NCI-H748 (cell line): ENCODE results near the gene CRACDL.

Source experiments
- DNase-seq: peaks from one replicate; lab custom pipeline; 2025; ENCODE audit not compliant: unreplicated experiment; lab: John Stamatoyannopoulos, UW

CRACDL gene, protein sequence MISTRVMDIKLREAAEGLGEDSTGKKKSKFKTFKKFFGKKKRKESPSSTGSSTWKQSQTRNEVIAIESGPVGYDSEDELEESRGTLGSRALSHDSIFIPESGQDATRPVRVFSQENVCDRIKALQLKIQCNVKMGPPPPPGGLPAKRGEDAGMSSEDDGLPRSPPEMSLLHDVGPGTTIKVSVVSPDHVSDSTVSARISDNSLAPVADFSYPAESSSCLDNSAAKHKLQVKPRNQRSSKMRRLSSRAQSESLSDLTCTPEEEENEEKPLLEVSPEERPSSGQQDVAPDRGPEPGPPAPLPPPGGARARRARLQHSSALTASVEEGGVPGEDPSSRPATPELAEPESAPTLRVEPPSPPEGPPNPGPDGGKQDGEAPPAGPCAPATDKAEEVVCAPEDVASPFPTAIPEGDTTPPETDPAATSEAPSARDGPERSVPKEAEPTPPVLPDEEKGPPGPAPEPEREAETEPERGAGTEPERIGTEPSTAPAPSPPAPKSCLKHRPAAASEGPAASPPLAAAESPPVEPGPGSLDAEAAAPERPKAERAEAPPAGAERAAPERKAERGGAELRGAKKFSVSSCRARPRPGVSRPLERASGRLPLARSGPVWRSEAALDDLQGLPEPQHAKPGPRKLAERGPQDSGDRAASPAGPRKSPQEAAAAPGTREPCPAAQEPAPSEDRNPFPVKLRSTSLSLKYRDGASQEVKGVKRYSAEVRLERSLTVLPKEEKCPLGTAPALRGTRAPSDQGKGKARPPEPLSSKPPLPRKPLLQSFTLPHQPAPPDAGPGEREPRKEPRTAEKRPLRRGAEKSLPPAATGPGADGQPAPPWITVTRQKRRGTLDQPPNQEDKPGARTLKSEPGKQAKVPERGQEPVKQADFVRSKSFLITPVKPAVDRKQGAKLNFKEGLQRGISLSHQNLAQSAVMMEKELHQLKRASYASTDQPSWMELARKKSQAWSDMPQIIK

DNA sequence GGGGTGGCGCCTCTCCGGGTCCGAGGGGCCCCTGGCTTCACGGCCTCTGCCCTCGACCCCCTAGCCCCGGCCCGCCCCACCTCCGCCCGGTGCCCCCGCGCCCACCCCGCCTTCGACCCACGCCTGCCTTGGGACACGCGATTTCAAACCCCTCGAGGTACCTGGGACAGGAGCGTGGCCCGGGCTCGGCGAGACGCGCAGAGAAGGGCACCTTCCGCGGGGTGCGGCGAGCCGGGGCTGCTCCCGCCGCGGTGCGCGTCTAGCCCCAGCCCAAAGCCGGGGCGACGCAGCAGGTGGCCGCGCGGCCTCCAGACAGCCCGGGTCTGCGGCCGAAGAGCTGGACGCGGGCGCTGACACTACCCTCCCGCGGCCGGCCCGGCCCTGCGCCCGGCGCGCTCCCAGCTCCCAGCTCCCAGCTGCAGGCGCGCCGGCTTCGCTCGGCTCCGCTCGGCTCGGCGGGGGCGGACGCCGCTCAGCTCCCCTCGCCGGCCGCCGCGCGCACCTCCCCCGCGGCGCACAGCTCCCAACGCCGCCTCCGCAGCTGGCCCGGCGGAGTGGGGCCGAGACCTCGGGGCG is at the start of gene CRACDL:
Gene CRACDL, minus strand, starts transcription at position 449 of the 576 bp plus-strand sequence. CDS start 89,425 bp downstream, outside the sequence.
- DNase-seq = peak; percentile 53

DNA sequence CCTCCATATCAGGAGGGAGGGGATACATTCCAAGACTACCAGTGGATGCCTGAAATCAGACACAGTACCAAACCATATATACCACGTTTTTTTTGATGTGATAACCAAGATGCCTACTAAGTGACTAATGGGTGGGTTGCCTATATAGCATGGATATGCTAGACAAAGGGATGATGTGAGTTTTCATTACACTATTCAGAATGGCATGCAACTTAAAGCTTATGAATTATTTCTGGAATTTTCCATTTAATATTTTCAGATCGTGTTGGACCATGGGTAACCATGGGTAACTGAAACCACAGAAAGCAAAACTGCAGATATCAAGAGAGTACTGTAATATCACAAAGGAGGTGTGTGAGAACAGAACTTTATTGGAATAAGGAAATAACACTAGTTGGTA is 39.6 kb upstream of the CRACDL start:
- DNase-seq = no peak

DNA sequence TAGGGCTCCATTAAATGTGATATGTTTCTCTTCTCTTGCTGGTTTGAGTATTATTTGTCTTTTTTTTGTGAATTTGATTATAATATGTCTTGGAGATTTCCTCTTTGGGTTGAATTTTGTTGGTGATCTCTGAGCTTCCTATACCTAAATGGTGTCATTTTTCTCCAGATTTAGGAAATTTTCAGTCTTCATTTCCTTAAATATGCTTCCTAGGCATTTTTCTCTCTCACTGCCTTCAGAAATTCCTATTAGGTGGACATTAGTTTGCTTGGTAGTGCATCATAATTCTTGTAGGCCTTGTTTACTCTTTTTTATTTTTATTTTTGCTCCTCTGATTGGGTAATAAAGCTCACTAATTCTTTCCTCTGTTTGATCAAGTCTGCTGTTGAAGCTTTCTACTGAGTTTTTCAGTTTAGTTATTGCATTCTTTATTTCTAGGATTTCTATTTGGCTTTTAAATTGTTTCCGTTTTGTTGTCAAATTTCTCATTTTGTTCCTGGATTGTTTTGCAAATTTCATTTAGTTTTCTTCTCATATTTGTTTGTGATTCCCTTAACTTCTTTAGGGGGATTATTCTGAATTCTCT is 36.6 kb upstream of the CRACDL start:
- DNase-seq = no peak

DNA sequence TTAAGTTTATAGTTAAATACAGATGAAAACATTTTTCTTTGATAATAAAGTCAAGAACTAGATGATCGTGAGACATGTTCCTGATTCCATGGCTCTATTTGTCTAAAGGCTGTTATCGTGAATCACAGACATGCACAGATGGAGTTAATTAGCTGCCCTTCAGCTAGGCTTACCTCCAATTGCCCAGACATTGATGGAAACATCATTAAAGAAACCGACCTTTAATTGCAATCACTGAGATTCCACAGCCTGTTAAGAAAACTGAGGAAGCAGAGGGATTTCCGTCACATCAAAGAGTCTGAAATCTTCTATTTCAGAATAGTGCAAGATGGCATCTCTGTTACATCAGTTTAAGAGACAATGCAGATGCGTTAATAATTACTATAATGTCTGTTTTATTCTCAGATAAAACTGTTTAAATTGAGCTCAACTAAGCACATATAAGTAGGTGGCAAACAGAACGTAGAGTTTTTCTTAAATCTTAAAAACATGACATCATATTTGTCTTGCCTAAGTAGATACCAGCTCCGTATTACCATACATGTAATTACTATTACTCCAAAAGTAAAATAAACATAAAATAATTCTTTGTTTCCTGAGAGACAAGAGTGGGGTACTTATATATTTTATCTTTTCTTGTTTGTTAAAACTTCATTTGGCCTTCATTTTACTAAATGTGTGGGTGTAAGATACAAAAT is 23.9 kb upstream of the CRACDL start:
- no peak for DNase-seq

DNA sequence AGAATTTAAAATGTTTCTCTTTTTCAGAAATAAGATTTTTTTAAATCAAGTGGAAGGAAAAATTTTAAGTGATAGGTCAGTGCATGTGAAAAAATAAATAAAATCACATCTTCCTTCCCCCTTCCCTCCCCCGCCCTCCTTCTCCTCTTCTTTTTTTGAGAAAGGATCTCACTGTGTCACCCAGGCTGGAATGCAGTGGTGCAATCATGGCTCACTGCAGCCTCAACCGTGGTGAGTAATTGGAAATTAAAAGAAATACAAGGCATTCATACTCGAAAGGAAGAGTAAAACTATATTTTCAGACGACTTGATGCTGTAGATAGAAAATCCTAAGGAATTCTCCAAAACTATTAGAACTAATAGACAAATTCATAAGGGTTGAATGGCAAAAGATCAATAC is 16.9 kb upstream of the CRACDL start:
- DNase-seq = no peak

DNA sequence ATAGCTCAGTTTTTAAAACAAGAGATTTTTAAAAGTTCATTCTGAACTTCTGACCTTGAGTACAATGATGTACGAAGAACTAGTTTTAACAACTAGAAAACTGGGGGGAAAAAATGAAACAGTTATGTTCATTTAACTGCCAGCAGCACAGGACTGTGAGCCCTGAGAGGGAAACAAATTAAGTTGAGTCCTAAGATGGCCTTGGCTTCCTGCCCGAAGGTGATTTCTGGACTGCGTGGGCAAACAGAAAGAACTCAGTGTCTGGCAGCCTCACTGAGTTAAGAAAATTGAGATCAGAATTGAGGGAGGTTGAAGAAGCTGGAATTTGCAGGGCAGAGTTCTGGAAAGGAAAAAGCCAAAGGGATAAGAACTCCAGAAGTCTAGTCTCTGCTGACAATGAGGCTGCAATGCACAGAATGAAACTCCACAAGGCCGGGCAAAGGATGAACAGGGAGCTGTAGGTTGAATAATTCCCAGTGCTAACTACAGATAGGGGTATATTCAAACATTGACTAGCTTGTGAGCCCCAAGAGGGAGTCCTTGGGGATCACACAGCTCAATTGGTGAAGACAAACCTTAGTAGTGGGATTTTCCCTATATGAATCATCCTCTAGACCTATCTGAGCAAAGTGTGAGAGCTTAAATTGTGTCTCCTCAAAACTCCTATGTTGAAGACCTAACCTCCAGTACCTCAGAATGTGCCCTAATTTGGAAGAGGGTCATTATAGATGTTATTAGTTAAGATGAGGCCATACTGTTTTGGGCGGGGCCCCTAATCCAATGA is 13.1 kb upstream of the CRACDL start:
- DNase-seq = no peak

DNA sequence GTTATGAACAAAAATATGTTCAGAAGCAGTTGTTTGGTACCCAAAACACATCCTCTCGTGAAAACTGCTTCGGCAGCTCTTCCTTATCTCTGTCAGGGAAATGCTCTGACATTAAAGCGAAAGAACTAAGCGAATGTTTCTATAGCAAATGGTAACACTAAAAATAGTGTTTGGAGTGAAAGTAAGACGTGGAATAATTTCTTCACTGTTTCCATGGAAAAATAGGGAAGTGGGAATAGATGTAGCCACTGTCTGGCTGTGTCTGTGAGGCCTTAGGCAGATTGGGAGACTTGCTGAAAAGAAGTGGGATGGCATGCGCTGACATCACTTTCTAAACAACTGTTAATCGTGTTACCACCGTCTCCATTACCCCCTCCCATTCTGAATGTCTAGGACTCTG is 11.5 kb upstream of the CRACDL start:
- no peak for DNase-seq

DNA sequence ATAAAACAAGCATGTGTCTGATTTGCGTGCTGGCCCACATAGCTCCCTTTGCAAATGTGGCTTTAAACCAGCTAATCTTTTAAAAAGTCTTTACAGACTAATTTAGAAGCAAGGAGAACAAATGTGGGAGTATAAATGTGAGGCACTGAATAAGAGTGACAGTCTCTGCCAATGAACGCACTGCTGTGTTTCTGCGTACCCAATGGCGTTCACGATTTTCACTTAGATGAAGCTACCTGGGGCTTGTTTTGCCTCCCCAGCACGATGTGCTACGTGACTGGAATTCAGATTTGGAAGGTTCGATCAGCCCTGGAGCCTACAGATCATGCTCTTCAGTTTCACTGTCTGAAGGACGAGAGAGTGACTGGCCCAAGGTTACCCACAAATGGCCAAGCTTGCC is 10.8 kb upstream of the CRACDL start:
- DNase-seq = no peak

DNA sequence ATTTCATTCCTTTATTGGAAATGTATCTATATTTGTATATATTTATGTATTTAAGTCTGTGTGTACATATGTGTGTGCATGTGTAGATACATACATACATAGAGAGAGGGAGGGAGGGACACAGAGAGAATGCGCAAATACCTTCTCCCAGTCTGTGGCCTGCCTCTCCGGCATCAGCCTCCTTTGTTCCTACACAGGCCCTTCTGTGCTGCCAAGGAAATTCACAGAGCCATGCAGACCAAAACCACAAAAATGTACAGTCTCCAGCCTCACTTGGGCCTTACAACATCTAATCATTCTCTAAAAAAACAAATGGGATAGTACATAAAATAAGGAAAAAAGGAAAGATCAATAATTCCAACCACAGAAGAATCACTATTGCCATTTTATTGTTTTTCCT is 8.8 kb upstream of the CRACDL start:
- no peak for DNase-seq

DNA sequence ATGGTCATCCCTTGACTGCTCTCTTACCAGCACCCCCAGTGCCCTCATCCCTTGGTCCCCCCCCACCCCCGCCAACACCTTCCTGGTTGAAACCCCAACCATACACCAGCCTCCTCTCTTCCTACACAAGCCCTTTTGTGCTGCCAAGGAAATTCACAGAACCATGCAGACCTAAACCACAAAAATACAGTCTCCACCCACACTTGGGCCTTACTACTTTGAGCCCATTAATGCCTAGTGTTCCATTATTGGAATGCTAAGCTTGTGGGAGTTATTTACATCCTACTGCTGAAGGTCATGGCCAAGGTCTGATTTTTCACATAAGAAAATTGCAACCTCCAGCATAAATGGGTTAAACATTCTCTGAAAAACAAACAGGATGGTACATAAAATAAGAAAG is 4.1 kb upstream of the CRACDL start:
- DNase-seq = no peak

DNA sequence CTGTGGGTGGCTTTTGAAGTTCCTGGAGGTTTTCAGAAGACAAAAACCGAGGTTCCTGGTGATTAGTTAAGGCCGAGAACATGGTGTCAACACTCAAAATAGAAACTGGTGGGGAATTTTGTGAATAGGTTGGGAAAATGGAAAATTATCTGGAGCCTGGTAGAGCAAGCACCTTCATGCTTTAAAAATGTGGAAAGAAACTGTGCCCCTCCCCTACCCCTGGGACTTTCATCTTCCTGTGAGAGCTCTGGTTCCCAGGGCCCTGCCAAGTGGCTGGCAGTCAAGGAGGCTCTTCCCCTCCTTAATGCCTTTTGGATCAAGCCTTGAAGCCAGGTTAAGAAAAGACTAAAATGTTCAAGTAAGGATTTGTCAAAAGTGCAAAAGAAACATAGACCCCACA is 1.9 kb upstream of the CRACDL start:
- DNase-seq = no peak

DNA sequence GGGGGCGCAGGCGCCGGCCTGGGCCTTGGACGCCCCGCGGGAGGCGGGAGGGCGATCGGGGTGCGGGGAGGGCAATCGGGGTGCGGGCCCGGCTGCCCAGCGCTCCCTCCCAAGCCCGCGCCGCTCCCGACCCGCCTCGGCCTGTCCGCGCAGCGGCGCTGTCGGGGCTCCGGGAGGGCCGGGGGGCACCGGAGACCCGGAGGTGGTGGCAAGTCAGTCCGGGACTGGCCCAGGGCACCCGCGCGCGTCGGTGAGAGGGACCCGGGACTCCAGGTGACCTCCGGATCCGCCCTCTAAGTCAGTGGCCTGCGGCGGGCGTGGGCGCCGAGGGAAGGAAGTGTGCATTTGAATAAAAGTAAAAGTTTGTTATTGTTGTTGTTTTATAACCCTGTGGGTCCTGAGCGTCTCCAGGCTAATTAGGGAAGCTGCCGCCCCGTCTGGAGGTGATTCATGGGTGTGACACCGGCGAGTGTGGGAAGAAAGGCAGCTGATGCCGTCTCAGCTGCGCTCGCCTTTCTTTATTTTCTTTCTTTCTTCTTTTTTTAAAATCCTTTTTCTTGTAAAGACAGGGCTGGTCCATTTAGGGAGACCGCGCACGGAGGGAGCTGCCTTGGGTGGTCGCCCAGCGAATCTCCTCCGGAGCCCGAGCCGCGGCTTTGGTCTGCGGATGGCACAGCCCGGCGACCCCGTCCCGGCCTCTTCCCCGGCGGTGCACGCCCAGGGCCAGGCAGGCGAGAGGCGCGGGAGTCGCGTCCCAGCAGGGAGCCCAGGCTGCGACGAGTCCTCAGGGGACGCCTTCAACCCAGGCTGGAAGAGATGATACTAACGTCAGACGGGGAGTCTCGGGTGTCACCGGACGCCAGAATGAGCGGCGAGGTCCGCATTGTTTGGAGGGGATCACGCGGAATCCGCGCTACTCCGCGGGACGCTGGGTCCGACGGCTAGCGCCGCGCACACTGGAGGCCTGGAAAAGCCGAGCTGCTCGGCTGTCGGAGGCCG is 627 bp upstream of the CRACDL start:
- peak; percentile 58 for DNase-seq

DNA sequence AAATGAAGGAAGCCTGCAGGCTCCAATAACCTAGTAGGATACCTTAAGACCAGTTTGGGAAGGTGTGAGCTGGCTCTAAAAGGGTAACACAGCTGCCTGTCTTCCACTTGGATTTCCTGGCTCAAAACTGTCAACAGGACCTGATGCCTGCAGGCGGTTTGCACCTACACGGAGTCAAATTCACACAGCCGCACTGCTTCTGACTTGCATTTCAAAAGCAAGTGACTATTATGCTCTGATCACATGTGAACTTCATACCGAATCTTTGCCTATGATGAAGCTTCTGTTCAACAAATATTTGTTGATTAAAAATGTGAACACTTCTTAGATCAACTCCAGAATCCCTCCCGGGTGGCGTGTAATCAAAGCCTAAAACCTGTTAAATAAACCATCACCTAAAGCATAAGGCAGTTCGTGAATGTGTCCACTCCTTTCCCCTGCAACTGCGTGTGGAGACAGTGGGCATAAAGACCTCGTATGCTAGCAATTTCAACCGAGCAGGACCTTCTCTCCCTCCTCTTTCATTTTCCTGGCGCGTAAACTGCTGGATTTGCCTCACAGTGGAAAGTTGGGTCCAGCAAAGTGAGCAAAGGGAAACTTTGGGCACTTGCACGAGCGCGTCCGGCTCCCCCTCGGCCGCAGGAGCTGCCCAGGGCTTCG is 784 bp downstream of the CRACDL start:
- peak; percentile 65 for DNase-seq

DNA sequence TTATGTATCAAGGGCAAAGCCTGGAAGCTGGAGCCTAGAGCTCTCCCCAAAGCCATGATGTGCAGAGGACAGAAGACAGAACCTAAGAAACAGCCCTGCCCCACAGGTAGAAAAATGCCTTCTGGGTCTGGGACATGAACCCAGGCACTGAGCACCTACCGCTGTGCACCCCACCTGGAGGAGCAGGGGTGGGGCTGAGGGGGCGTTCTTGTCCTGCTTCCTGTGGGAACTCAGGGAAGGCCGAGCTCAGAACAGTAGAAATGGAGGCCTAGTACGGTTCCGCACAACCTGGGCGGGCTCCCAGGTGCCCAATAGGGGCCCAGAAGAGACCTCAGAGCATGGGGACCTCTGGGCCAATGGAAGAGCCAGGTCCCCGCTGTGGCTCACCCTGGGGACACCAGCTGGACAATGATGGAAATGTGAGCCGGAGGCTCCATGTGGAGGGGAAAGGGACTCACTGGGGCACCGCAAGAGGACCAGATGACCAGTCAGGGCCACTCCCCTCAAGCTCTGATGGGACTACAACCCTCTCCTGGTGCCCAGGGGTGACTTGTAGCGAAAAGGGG is 3.2 kb downstream of the CRACDL start:
- no peak for DNase-seq

DNA sequence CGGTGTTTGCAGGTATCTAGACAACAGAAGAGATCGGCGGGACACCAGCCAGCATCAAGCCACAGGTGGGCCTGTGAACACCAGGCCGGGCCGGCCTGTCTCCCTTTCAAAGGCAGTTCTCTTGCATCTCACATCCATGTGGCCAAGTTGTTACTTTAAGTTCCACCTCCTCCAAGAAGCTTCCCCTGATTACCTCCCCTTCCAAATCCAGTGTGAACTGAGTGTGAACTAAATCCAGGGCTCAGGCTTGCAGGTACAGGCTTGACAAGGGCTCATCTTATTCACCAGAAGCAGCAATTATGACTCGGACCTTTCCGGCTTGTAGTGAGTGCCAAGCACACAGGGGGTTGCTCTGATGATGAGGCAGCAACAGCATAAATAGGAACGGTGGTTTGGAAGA is 3.9 kb downstream of the CRACDL start:
- peak; percentile 40 for DNase-seq

DNA sequence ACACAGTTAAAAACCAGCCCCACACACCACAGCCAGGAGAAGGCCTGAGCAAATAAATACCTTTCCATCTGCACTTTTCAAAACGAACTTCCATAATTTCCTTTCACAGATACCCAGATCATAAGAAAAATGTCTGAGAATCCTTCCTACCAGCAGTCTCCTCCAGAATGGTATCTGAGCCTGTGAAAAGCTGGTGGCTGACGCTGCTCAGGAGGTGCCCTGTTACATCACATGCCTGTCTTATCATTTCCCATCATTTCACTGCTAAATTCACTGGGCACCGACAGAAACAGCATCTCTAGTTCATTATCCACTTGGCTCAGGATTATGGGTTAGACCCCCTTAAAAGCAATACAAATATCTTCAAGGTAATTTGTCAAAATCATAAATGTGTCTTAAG is 4.4 kb downstream of the CRACDL start:
- no peak for DNase-seq

DNA sequence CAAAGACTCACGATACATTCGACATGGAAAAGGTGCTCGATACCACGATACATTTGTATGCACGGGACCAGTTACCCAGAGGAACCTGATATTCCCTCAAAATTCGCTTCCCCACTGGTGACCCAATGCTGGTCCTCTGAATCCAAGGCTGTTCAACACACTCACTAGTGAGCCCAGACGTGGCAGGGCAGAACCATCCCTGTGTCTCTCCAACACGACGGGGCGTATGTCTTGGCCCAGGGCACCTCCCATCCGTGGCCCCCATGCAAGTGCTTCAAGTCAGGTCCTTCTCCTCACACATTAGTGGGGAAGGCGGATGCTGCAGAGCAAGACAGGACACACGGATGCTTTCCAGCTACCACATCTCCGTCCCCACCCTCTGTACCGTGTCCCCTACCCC is 6.1 kb downstream of the CRACDL start:
- DNase-seq = no peak

DNA sequence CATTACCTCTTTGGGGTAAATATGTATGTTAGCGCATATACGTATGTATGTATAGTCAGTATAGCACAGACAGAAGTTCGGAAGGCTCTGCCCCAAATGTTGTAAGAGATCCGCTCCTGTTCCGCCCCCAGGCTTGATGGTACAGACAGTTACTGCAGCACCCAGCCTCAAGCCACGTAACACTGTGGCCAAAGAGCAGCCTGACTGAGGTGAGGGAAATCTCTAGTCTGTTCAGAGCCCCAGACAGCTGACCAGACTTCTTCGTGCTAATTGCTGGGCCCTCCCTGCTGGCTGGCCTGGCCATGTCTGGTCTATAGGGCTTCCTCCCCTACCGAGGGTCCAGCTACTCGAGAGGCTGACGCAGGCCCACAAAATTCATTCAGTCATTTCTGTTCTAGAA is 7.8 kb downstream of the CRACDL start:
- DNase-seq = no peak
